Chondrocyte (in vitro differentiated cells): ENCODE data around the gene LSS. TPM values are rescaled to one million over a fixed set of nuclear protein-coding genes. Genes with fewer than 3 reads are reported as not detected.

Experiments
- DNase-seq: peaks from one replicate; pipeline ENCODE4 v3.0.0; 2021; ENCODE audit warnings: mixed read lengths, low spot score
- H3K27ac Mint-ChIP-seq: one replicate; pipeline ENCODE4 v1.8.0; 2021; ENCODE audit warnings: mild to moderate bottlenecking, moderate library complexity, mixed read lengths; ENCODE audit not compliant: unreplicated experiment
- H3K27me3 Mint-ChIP-seq: 2 replicates; pipeline ENCODE4 v1.8.0; 2021; ENCODE audit warnings: low read depth, mixed read lengths
- H3K36me3 Mint-ChIP-seq: 2 replicates; pipeline ENCODE4 v1.8.0; 2021; ENCODE audit warnings: low read depth, mixed read lengths
- H3K4me1 Mint-ChIP-seq: 2 replicates; pipeline ENCODE4 v1.8.0; 2021; ENCODE audit warnings: low read depth, mild to moderate bottlenecking, mixed read lengths
- H3K4me3 Mint-ChIP-seq: one replicate; pipeline ENCODE4 v1.8.0; 2021; ENCODE audit warnings: mild to moderate bottlenecking, moderate library complexity, mixed read lengths; ENCODE audit not compliant: unreplicated experiment
- H3K9me3 Mint-ChIP-seq: 2 replicates; pipeline ENCODE4 v1.8.0; 2021; ENCODE audit warnings: low read depth, mixed read lengths
- total RNA-seq: library from RNA; stranded (reverse); gene quantifications from 3 replicates; pipeline ENCODE4 v1.2.1, GENCODE V29; 2021
- TF ChIP-seq, protein P1 (sequence below): fragments of 200-600 bp; sonication (generic); IDR thresholded peaks from 2 replicates; pipeline ENCODE4 v1.5.0; 2021; ENCODE audit warnings: antibody characterized with exemption, mild to moderate bottlenecking, moderate library complexity

The LSS gene
- total RNA-seq, 1 donor from 2014 or later, result 107 TPM

- H3K4me1 Mint-ChIP-seq, result peaks cover 22% of the 10 kb centered on the region
- no peaks in the 10 kb centered on the region for H3K9me3 Mint-ChIP-seq
- peak; percentile 59 for DNase-seq
- TF ChIP-seq, protein P1, sequence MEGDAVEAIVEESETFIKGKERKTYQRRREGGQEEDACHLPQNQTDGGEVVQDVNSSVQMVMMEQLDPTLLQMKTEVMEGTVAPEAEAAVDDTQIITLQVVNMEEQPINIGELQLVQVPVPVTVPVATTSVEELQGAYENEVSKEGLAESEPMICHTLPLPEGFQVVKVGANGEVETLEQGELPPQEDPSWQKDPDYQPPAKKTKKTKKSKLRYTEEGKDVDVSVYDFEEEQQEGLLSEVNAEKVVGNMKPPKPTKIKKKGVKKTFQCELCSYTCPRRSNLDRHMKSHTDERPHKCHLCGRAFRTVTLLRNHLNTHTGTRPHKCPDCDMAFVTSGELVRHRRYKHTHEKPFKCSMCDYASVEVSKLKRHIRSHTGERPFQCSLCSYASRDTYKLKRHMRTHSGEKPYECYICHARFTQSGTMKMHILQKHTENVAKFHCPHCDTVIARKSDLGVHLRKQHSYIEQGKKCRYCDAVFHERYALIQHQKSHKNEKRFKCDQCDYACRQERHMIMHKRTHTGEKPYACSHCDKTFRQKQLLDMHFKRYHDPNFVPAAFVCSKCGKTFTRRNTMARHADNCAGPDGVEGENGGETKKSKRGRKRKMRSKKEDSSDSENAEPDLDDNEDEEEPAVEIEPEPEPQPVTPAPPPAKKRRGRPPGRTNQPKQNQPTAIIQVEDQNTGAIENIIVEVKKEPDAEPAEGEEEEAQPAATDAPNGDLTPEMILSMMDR, result no peak
- no peak overlapping the region for H3K4me3 Mint-ChIP-seq
- peaks cover 32% of the 10 kb centered on the region for H3K36me3 Mint-ChIP-seq
- no peak overlapping the region for H3K27ac Mint-ChIP-seq
- no peaks in the 10 kb centered on the region for H3K27me3 Mint-ChIP-seq
These were observed 34.7 kb downstream of the LSS start for GRCh38 chr21:46193829-46194373.

- Mint-ChIP-seq H3K9me3 (no peaks in the 10 kb centered on the region), H3K27me3 (no peaks in the 10 kb centered on the region), H3K27ac (no peak overlapping the region), H3K36me3 (peaks cover 27% of the 10 kb centered on the region), H3K4me1 (peaks cover 34% of the 10 kb centered on the region), H3K4me3 (no peak overlapping the region)
- TF ChIP-seq, protein P1, result no peak
- peak; percentile 72 for DNase-seq
These were observed 36.6 kb downstream of the LSS start for GRCh38 chr21:46191686-46192575.

- TF ChIP-seq, protein P1, result no peak
- Mint-ChIP-seq H3K4me3 (no peak overlapping the region), H3K27ac (peak overlapping the region; percentile 36), H3K27me3 (no peaks in the 10 kb centered on the region), H3K36me3 (peaks cover 25% of the 10 kb centered on the region), H3K9me3 (no peaks in the 10 kb centered on the region), H3K4me1 (peaks cover 34% of the 10 kb centered on the region)
- peak; percentile 59 for DNase-seq
These were observed 37.3 kb downstream of the LSS start for GRCh38 chr21:46191257-46191685.

GRCh38 chr21:46190491-46191131 is 38.0 kb downstream of the LSS start:
- Mint-ChIP-seq H3K4me1 (peaks cover 36% of the 10 kb centered on the region), H3K27me3 (no peaks in the 10 kb centered on the region), H3K4me3 (no peak overlapping the region), H3K36me3 (peaks cover 23% of the 10 kb centered on the region), H3K9me3 (no peaks in the 10 kb centered on the region), H3K27ac (no peak overlapping the region)
- TF ChIP-seq, protein P1, result no peak
- DNase-seq, result peak; percentile 79

DNA sequence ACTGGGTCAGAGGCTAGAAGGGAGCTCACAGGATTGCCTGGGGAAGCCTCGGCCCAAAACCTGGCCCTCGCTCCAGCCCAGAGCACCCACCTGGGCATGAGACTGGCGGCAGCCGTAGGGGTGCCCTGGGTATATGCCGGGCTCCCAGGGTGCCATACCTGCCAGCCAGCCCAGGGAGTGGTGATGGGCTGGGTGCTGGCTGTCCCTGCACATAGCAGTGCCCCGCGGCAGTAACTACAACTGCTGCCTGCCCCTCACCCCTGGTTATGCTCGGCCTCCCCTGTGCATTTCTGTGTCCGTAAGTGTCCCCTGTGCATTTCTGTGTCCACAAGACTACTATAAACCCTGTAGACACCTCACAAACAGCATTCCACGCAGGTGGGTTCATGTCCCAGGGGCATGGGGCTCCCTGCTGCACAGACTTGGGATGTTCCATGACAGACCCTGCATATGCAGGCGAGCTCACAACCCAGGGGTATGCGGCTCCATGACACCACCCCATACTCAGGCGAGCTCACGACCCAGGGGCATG is 38.5 kb downstream of the LSS start:
- no peaks in the 10 kb centered on the region for H3K9me3 Mint-ChIP-seq
- H3K4me3 Mint-ChIP-seq, result no peak overlapping the region
- no peaks in the 10 kb centered on the region for H3K27me3 Mint-ChIP-seq
- H3K4me1 Mint-ChIP-seq, result peaks cover 41% of the 10 kb centered on the region
- no peak overlapping the region for H3K27ac Mint-ChIP-seq
- H3K36me3 Mint-ChIP-seq, result peaks cover 22% of the 10 kb centered on the region
- TF ChIP-seq, protein P1, result no peak
- peak; percentile 79 for DNase-seq
